ELF-1 (cell line): Measurements from ENCODE around the gene COL4A6.

Experiments used
- DNase-seq: peaks from one replicate; pipeline ENCODE4 v3.0.0-alpha.2; 2016; ENCODE audit warnings: low read depth, low spot score

The COL4A6 gene

DNA sequence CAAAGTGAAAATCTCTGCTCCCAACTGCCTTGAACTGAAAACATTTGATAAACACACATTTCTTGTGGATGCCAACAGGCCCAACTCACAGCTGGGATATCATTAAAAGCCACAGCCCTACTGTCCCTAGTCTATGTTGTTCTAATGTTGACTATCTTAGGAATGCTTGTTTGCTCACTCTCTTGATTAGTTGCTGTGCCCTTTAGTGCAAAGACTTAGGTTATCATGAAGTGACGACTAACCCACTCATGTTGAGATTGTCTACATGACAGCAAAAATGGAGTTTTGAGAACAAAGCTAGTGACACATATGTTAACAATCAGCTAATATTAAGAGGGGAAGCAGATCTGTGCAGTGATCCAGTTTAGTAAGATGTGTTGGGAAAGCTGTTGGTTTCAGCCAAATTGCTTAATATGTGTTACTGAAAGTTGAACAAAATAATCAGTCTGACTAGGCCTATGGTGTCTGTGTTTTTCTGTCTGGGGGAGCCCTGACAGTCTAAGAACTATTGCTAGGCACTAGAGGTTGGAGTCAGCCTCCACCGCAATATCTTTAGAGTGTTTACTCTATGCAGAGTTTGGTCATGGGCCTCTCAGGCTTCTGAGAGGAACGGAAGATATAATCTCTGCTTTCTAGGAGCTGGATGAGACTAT is 221.2 kb downstream of the COL4A6 start:
- no peak for DNase-seq

DNA sequence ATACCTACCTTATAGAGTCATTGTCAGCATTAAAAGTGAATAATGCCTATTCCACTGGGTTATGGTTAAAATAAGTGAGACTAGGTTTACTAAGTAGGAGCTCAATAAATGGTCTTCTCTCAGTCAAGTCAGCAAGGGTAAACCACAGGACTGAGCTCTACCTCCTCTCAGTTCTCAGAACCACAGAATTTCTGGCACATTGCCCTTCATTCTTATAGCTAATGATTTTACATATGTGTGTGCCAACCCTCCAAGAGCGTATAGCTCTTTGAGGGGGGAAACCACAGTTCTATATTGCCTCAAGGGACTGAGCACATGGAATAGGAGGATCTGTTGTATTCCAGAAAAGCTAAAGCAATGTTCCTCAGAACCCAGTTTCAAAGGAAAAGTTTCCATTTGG is 221.8 kb downstream of the COL4A6 start:
- no peak for DNase-seq

DNA sequence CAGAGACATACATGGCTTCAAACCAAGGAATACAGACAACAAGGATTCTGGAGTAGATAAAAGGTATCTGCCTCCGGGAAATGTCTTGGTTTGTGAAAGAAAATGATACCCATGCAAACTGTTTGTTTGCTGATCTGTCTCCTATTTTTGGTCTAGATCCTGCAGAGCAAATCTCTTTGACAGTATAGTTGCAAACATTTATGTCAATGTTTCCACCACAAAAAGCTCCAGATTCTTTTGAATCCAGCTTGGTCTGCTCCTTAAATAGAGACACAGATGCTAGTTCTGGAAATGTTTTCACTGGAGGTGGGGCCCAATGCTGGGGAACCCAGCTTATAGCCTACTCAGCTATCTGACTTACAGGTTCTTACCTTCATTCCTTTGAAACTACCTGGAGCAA is 226.9 kb downstream of the COL4A6 start:
- no peak for DNase-seq

DNA sequence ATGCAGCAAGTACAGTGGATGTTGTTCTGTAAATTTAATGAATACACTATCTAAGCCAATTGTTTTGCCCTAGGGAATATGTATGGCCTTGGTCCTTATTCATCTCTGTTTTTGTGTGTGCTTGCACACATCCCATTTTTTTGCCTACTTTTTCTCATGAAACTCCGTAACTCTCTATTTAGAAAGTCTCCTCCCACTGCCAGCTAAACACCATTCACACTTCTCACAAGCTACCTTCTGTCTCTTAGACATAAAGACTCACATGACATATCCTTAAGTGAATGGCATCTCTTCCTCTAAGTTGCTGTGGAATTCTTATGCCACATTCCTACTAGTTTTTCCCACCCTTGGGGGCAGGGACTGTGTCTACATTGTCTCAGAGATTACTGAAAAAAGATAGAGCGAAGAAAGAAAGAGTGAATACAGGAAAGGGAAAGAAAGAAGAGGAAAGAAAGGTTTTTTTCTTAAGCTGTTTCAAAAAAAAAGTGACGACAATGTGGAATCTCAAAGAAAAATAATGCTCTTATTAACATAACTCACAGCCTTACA is 229.1 kb downstream of the COL4A6 start:
- DNase-seq, result no peak

DNA sequence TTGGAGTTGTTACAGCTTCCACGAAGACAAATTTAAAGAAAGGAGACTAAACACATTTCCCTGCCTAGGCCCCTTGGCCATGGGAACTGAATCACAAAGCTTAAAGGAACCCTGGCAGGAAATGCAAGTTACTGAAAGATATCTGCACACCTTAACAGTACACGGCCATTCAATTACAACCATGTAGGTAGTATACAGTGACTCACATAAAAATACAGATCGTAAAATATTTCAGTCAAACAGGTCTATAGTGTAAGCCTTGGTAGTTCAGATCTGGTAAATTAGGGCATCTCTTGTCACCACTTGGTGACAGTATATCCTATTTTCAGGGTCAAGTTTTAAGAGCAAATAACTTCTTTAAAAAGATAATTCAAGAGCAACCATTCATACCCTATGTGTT is 234.7 kb downstream of the COL4A6 start:
- no peak for DNase-seq

DNA sequence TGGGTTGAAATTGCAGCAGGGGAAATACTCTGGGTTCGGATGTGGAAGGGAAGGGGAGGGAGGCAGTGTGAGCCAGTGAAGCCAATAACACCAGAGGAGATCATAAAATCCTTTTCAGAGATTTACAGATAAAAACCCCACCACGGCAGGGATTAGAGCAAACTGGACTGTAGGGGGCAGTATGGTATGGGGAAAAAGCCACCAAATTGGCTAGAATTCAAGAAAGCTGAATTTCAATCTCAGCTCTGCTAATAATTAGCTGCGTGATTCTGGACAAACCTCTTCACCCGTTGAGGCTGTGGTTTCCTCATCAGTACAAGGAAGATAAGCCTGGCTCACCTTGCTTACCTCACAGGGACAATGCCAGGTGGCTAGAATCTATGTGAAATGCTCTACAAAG is 238.5 kb downstream of the COL4A6 start:
- DNase-seq, result peak; percentile 67

DNA sequence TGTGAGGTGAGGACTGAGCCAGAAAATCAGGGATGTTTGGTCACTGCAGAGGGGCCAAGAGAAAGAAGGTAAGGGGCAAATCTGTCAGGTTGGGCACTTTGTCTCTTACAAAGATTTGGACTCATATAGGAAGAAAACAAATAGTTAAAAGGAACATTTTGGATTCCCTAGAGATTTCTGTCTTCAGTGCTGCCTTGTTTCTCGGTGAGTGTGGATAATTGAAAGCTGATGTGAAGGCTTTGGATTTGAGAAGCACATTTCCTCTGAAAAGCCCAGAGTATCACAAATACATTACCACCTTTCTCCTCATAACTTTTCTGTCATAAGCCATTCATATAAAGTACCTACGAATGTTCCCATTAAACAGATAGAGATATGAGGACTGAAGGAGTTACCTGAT is 239.2 kb downstream of the COL4A6 start:
- no peak for DNase-seq

DNA sequence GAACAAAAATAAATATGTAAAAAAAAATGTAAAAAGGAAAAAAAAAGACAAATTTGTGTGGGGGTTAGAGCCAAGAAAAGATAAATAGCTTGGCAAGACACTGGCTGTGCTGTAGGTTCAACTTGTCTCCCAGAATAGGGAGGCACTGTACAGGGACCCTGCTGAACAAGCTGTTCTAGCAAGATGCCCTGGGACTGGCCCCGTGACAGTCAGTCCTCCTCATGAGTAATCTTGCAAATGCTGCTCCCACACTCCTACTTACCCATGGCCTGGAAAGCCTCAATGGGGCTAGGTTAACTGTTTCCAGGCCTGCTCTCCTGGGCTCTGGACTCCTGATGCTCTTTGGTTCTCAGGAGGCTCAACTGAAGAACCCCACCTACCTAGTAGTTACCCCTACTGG is 239.8 kb downstream of the COL4A6 start:
- DNase-seq, result no peak

DNA sequence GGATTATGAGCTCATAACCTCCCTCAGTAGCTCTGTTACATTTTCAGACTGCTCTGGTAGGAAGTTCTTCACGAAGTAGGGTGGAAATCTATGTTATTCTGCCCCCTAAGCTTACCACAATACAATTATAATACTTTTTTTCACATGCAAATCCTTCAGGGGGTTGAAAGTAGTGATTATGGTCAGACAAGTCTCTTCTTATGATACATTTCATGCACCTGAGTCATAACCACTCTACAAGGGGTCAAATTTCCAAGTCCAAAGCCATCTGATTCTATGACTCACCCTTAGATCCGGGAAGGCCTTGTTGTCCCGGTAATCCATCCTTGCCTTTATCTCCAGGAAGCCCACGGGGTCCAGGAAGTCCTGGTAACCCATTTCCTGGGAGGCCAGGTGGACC is 251.4 kb downstream of the COL4A6 start:
- no peak for DNase-seq

DNA sequence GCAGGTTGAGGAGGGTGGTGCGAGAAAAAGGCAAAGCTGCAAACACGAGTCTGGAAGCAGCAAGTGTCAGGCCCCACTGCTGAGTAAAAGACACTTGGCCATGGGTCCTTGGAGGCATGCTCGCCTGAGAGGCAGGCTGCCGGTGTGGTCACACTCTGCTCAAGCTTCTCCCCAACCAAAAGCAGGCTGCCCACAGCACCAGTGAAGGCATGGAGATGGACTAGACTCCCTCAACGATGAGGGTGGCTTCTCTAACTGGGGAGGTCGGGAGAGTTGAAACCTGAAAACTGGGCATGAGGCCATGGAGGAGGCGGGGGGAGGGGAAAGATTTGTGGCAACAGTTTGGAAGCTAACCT is 260.1 kb downstream of the COL4A6 start:
- peak; percentile 9 for DNase-seq

DNA sequence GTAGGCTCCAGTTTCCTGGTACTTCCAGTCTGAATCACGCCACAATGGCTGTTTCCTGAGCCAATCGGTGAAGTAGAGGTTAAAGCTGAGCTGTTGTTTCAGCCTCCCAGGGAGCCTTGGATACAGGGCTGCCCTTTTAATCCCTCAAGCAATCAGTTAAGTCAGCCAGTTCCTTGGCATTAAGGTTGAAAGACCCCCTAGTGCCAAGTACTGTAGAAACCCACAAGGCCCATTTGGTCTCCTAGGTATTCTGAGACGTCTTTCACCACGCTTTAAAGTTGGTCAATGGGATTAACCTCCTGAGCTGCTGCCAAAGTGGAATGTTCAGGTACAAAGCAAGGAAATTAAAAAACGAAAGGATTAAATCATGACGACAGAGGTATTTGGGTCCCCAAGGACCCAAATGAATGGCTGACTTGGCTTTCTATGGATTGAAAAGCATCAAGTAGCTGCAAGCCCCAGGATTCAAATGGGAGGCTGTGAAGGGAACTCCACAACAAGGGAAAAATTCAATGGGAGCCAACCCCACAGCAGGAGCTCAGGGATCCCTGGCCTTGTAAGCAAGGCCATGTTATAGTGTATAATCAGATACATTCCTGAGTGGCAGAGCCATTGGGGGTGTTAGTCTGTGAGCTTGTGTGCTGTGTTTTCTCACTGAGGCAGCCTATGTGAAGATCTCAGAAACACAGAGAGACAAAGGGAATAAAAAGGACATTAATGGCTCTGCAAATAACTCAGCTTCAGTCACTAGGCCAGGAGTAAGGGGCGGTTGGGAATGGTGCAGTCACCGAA is 260.7 kb downstream of the COL4A6 start:
- peak; percentile 43 for DNase-seq

DNA sequence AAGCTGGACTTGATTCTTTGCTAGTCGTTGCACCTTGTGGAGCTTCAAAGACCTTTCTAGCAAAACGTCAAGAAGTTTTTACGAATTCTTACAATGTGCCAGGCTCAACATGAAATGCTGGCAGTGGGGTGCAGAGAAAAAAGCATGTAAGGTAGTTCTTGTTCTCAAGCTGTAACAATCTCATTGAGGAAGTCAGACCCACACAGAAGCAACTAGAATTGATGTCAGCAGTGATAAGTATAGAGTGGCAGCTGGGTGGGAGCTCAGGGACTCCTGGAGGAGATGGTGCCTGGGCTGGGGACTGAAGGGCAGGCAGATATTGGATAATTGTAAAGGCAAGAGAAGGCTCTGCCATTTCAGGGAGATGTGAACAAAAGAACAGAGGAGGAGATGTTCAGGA is 264.3 kb downstream of the COL4A6 start:
- DNase-seq, result no peak

DNA sequence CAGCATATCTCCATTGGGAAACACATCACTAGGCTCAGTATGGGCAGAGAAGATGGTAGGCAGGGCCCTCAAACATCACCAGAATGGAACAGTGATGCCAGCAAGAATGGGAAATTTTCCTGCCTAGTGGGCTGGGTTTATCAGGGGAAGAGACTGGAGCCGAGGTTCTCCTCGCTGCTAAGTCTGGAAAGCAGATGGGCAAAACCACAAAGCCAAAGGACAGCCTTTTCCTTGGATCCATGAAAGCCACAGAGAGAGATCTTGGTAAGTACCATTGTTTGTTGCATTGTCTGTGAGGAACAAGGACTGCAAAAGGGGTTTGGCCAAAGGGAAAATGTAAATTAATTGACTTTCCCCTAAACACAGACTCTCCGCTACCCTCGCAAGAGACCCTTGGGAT is 266.6 kb downstream of the COL4A6 start:
- no peak for DNase-seq

DNA sequence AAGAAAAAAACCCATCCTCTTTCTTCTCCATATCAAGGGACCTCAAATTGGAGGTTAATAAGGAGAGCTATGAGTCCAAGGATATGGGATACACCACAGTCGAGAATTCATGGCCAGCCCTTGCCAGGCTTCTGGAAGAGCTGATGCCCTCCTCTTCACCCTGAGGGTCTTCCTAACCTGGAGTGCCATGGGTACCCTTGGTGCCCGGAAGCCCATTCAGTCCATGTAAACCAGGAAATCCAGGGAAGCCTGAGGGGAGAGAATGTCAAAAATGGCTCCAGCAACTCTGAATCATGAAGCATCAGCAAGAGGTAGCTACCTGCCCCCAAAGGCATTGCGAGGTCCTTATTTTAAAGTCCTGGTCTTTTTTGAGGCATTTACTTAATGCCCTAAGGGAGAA is 268.5 kb downstream of the COL4A6 start:
- no peak for DNase-seq

DNA sequence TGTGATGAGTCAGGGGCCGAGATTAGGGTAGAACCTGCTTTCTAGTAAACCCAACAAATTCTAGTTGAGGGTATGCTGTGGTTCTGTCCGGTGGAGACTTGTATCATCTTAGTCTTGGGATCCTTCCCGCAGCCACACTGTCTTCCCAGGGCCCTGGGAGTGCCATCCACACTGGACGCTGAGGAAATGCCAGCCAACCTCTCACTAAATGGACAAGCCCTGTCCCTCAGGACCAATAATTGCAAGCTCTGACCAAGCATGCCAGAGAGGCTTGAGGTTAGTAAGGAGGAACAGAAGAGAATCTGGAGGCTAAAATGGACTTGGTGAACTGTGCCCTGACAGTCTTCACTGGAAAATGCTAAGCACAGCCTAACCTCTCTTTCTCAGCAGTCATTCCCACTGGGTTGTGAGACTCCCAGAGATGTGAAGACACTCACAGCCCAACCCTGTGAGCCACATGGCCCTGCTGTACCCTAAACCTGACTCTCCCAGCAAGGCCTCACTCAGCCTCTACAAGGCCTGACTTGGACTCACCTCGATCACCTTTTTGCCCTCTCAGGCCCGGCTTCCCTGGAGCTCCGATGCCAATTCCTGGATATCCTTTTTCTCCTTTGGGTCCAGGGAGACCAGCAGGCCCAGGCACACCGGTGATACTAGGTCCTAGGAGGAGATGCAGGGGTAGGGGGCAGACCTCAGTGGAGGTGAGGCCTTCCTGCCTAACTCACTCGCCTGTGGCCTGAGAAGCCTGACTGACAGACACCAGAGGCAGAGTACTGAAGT is 269.1 kb downstream of the COL4A6 start:
- no peak for DNase-seq

DNA sequence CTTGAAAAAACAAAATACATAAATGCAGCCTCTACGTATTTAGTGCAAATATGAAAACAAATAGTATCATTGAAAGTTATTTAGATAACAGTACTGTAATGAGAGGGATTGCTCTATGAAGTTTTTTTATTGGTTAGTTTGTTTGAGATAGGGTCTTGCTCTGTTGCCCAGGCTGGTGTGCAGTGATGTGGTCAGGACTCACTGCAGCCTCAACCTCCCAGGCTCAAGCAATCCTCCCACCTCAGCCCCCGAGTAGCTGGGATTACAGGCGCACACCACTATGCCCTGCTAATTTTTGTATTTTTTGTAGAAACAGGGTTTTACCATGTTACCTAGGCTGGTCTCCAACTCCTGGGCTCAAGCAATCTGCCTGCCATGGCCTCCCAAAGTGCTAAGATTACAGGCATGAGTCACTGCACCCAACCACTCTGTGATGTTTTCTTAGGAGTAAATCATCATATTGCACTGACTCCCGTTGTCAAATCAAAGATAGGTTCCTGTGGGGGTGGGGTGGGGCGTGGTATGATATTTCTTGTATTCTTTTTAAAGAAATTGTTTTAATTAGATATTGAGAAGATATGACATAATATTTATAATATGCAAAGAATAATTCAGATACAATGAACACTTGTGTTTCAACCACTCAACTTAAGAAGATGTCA is 270.9 kb downstream of the COL4A6 start:
- DNase-seq, result no peak

DNA sequence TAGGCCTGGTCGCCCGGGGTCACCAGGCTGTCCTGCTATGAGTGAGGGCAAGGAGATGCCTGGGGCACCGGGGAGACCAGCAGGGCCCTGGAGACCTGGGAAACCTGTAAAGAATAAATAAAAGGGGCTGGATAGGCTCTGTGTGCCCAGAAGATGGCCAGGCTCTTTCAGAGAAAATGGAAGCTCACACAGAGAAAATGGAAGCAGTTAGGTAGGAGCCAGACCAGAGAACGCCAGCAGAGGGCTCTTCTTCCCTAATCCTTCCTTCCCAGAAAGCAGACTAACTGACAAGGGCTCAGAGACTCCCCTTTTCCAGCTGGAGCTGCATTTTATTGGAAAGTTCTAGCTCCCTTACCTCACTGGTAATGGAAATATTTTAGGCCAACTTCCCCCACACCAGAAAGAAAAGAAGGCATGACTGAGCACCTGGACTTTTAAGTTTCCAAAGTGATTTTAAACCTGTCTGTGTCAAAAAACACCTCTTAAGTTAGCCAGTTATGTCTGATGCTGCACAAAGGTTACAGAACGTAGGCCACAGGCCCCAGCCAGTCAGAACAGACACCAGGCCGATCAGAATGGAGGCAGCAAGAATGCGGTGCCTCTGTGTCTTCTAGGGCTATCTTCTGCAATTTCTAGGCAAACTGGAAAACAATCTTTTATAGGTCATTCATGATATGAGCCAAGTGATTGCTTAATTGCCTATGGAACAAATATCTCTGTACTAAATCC is 272.7 kb downstream of the COL4A6 start:
- peak; percentile 86 for DNase-seq

DNA sequence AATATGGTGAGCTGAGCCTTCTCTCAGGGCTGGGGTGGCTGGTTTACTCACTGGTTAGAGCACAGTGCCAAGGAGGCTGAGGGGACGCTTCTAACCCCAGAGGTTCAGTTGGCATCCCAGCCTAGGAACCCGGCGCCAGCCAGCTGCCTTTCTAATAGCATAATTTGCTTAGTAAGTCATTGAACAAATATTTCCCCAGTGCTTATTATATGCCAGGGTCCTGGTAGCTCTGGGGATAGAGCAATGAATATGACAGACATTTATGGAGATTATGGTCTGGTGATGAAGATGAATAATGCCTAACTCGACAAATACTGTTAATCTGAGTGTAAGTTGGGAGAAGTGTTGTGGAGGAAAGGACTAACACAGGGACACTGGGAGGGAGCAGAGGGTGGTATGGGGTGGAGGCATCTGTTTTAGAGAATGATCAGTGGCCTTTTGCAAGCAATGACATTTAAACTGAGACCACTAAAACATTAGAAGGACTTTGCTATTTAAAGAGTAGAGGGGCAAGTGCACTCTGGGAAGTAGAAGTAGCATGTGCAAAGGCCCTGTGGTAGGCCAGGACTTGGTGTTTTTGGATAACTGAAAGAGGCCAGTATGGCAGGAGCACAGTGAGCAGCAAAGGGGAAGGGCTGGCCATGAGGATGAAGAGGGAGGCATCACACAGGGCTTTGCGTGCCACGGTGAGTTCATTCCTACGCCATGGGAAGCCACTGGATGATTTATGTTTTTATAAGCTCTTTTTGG is 274.7 kb downstream of the COL4A6 start:
- DNase-seq, result no peak

DNA sequence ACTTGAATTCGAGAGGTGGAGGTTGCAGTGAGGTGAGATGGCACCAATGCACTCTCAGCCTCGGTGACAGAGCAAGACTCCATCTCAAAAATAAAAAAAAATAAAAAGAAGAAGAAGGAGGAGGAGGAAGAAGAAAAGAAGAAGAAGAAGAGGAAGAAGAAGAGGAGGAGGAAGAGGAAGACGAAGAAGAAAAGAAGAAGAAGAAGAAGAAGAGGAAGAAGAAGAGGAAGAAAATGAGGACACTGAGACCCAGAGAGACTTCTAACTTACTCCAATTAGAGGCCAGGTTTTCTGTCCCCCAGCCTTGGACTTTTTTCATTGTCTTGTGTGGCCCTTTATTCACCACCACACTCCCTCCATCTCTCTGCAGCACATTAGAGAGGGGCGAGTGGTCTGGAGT is 276.0 kb downstream of the COL4A6 start:
- no peak for DNase-seq

DNA sequence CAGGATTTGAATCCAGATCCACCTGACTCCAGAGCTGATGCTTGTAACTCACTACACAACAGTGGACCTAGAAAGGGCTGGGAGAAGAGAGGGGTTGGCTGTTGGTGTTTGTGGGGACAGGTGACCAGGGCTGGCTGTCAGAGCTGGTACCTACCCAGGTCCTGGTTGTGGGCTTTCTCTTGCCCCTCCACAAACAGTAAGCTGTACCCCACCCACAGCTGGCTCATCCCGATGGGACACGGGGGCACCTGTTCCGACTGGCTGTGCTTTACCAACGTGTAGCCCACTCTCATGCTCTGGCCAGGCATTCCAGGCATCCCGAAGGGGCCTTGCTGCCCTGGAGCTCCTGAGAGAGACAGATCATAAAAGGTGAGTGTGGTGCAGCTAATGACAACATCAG is 277.9 kb downstream of the COL4A6 start:
- no peak for DNase-seq
